Endothelial cell of umbilical vein (primary cell): ENCODE measurements around the gene KCTD13. TPM values are rescaled to one million over a fixed set of nuclear protein-coding genes. Genes with fewer than 3 reads are reported as not detected.

Experiments used
- BruUV-seq: library from RNA; stranded (reverse); fragments of 400-500 nt; replicated peaks from 2 replicates; lab custom pipeline; 2021; lab: Mats Ljungman, UMichigan
- CTCF ChIA-PET: fragments of 300-600, 350-600 bp; sonication (Branson Sonifier 250); formaldehyde crosslinking; loops from one replicate; lab custom pipeline; 2021; ENCODE audit warnings: antibody characterized with exemption, inconsistent platforms; lab: Charles Lee
- POLR2A ChIA-PET: fragments of 300-600, 350-600 bp; sonication (Branson Sonifier 250); formaldehyde crosslinking; loops from one replicate; lab custom pipeline; 2021; ENCODE audit warnings: antibody characterized with exemption, inconsistent platforms; lab: Charles Lee
- DNase-seq: peaks from one replicate; pipeline ENCODE4 v3.0.0-alpha.2; 2011; ENCODE audit warnings: low read depth, low spot score
- FAIRE-seq: peaks from 2 replicates; lab custom pipeline; 2011; peaks lifted over from hg19 to GRCh38; lab: Jason Lieb, UNC
- H2AFZ ChIP-seq: 2 replicates; pipeline ENCODE4 v1.6.0; 2012; ENCODE audit warnings: low read depth, low read length, control low read depth, inconsistent platforms
- H3K27ac ChIP-seq: 2 replicates; pipeline ENCODE4 v1.5.1; 2011; ENCODE audit warnings: low read depth, mild to moderate bottlenecking, control low read depth, low read length, moderate library complexity; ENCODE audit not compliant: insufficient read depth
- H3K27me3 ChIP-seq, 2 experiments: 2 replicates each; pipeline versions ENCODE4 v1.6.0 to v1.6.1; 2011; ENCODE audit warnings: low read length in 2 of 2, mixed read lengths in 1 of 2; ENCODE audit not compliant: control insufficient read depth in 2 of 2, insufficient read depth in 2 of 2
- H3K36me3 ChIP-seq, 2 experiments: 2 replicates in 1 of 2; 3 replicates in 1 of 2; pipeline ENCODE4 v1.5.1; 2011; ENCODE audit warnings: low read length in 2 of 2, mild to moderate bottlenecking in 1 of 2, moderate library complexity in 1 of 2; ENCODE audit not compliant: control insufficient read depth in 2 of 2, insufficient read depth in 2 of 2; ENCODE audit errors: extremely low read depth in 1 of 2
- H3K4me1 ChIP-seq: 3 replicates; pipeline ENCODE4 v1.5.1; 2011; ENCODE audit warnings: mild to moderate bottlenecking, low read length; ENCODE audit not compliant: control insufficient read depth, insufficient read depth; ENCODE audit errors: extremely low read depth
- H3K4me2 ChIP-seq: 2 replicates; pipeline ENCODE4 v1.6.1; 2011; ENCODE audit warnings: low read length, control low read depth, mixed read lengths; ENCODE audit not compliant: insufficient read depth
- H3K4me3 ChIP-seq, 3 experiments: fragments of 200-600 bp in 1 of 3; sonication (generic), shearing (Covaris generic) in 1 of 3; replicated peaks in 1 of 3; 2 replicates each; pipeline ENCODE4 v1.5.1; 2011 to 2016; ENCODE audit warnings: control low read depth in 3 of 3, low read length in 3 of 3, mild to moderate bottlenecking in 2 of 3, inconsistent platforms in 1 of 3, low read depth in 1 of 3, moderate library complexity in 1 of 3; ENCODE audit not compliant: insufficient read depth in 1 of 3
- H3K79me2 ChIP-seq: 2 replicates; pipeline ENCODE4 v1.6.0; 2012; ENCODE audit warnings: low read length, inconsistent platforms; ENCODE audit not compliant: control insufficient read depth, insufficient read depth
- H3K9ac ChIP-seq: replicated peaks from 2 replicates; pipeline ENCODE3; 2011; ENCODE audit warnings: low read length, control low read depth; ENCODE audit not compliant: insufficient read depth; ENCODE audit errors: extremely low read depth
- H3K9me1 ChIP-seq: replicated peaks from 3 replicates; pipeline ENCODE4 v1.6.0; 2011; ENCODE audit warnings: mild to moderate bottlenecking, low read length; ENCODE audit not compliant: control insufficient read depth, insufficient read depth; ENCODE audit errors: extremely low read depth
- H3K9me3 ChIP-seq: replicated peaks from 2 replicates; pipeline ENCODE4 v1.5.1; 2012; ENCODE audit warnings: low read length, inconsistent platforms; ENCODE audit not compliant: control insufficient read depth, insufficient read depth
- H4K20me1 ChIP-seq: replicated peaks from 2 replicates; pipeline ENCODE3; 2011; ENCODE audit warnings: mild to moderate bottlenecking, low read length; ENCODE audit not compliant: control insufficient read depth, insufficient read depth; ENCODE audit errors: extremely low read depth
- EZH2 ChIP-seq: IDR thresholded peaks from 2 replicates; pipeline ENCODE4 v1.6.1; 2012; ENCODE audit warnings: borderline replicate concordance, low read depth, mild to moderate bottlenecking, moderate library complexity, low read length, inconsistent platforms; ENCODE audit not compliant: severe bottlenecking
- FOS ChIP-seq: IDR thresholded peaks from 2 replicates; pipeline ENCODE4 v1.6.1; 2011; ENCODE audit warnings: mild to moderate bottlenecking, low read length, moderate library complexity, borderline replicate concordance; ENCODE audit not compliant: insufficient read depth
- GATA2 ChIP-seq: IDR thresholded peaks from 2 replicates; pipeline ENCODE4 v1.7.0; 2011; ENCODE audit warnings: low read depth, mild to moderate bottlenecking, moderate library complexity, mixed read lengths, low read length; ENCODE audit not compliant: insufficient read length, insufficient read depth
- JUN ChIP-seq: IDR thresholded peaks from 2 replicates; pipeline ENCODE4 v1.6.1; 2011; ENCODE audit warnings: borderline replicate concordance, low read depth; ENCODE audit not compliant: insufficient read length, insufficient read depth
- MYC ChIP-seq: IDR thresholded peaks from one replicate; pipeline ENCODE4 v1.6.1; 2011; ENCODE audit warnings: mild to moderate bottlenecking, low read depth, low read length
- POLR2A ChIP-seq: IDR thresholded peaks from 2 replicates; pipeline ENCODE4 v1.6.1; 2012; ENCODE audit warnings: low read depth, mild to moderate bottlenecking, control low read depth, low read length
- POLR2AphosphoS5 ChIP-seq: IDR thresholded peaks from 2 replicates; pipeline ENCODE4 v1.6.1; 2012; ENCODE audit warnings: low read depth, mild to moderate bottlenecking, control low read depth, low read length, moderate library complexity; ENCODE audit not compliant: insufficient read depth
- dilution Hi-C: fragments of 300-500 bp; cut with MboI; formaldehyde crosslinking; loops from one replicate; pipeline ENCODE4 v1.15.0; 2019; ENCODE audit warnings: low sequenced_read_pairs; ENCODE audit not compliant: extremely low pct_ligation_motif_present
- intact Hi-C: fragments of 100-400 bp; cut with micrococcal nuclease; formaldehyde crosslinking; loops from one replicate; pipeline ENCODE4 v1.10.0; 2022
- polyA plus RNA-seq, 4 experiments: library from polyadenylated mRNA; depleted of rRNA in 3 of 4; stranded (reverse) in 3 of 4; unstranded in 1 of 4; fragments of >200 nt; gene quantifications; 2 replicates each; pipeline versions ENCODE4 v1.2.1 to v1.2.3, GENCODE V29; 2011 to 2012; ENCODE audit warnings: missing spikeins in 1 of 4
- total RNA-seq: library from RNA; stranded (reverse); gene quantifications from 2 replicates; pipeline ENCODE4 v1.2.3, GENCODE V29; 2021
- TF ChIP-seq, protein P1 (sequence below): IDR thresholded peaks from 2 replicates; pipeline ENCODE4 v1.6.1; 2011; ENCODE audit not compliant: insufficient read depth, insufficient read length
- TF ChIP-seq, protein P2 (sequence below), 2 donors: IDR thresholded peaks; 1 replicate in 1 of 2; 2 replicates in 1 of 2; pipeline ENCODE4 v1.5.1; 2011; ENCODE audit warnings: low read length in 2 of 2, mild to moderate bottlenecking in 2 of 2, moderate library complexity in 2 of 2, control low read depth in 1 of 2, inconsistent platforms in 1 of 2, low read depth in 1 of 2; ENCODE audit not compliant: insufficient read depth in 1 of 2; ENCODE audit errors: extremely low read depth in 1 of 2

KCTD13 gene
- total and polyA plus RNA-seq, 2 donors (not counting 3 experiments of a cell fraction or from before 2014, with no cell fraction given) = 22.6 to 24.2 TPM

DNA sequence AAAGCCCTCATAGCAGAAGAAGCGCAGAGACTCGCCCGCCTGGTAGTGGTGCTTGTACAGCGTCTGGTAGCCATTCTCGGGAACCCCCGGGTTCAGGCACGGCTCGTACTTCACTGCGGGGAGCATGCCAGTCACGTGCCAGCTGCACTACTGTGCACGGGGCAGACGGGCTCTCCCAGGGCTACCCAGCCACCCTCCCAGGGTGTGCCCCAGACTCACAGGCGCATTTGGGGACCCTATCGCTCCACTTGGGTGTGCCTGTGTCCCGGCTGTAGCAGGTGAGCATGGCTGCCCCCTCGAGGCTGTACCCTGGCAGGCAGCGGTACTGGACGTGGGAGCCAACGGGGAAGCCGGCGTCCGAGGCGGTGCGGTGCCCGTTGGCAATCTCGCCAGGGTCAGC lies 52.7 kb downstream of the KCTD13 start:
- intact Hi-C loops (no loop called here), dilution Hi-C loops (no loop called here)
- ChIA-PET CTCF (interaction anchor here (1.1 to 2.1 kb wide), 2 partner anchors 25 to 182 kb away, joined by 3 to 11 read pairs; no protein-coding TSS in a partner anchor), POLR2A (no interaction called here)
- Histone ChIP-seq H3K36me3 (no peaks in the 10 kb centered on the region), H3K9ac (no peak overlapping the region), H3K27ac (no peak overlapping the region), H3K4me1 (no peaks in the 10 kb centered on the region), H3K27me3 (peaks cover 14 to 16% of the 10 kb centered on the region in 2 experiments), H2AFZ (no peak overlapping the region), H3K9me3 (no peaks in the 10 kb centered on the region), H3K9me1 (no peaks in the 10 kb centered on the region), H3K4me2 (no peak overlapping the region), H3K79me2 (no peaks in the 10 kb centered on the region), H4K20me1 (no peaks in the 10 kb centered on the region), H3K4me3 (no peak overlapping the region)
- no TSS peak for BruUV-seq
- TF ChIP-seq, protein P1, sequence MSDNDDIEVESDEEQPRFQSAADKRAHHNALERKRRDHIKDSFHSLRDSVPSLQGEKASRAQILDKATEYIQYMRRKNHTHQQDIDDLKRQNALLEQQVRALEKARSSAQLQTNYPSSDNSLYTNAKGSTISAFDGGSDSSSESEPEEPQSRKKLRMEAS = no peak
- TF ChIP-seq FOS (no peak), MYC (no peak), POLR2AphosphoS5 (no peak), JUN (no peak), EZH2 (no peak), GATA2 (no peak), POLR2A (no peak)
- TF ChIP-seq, protein P2, sequence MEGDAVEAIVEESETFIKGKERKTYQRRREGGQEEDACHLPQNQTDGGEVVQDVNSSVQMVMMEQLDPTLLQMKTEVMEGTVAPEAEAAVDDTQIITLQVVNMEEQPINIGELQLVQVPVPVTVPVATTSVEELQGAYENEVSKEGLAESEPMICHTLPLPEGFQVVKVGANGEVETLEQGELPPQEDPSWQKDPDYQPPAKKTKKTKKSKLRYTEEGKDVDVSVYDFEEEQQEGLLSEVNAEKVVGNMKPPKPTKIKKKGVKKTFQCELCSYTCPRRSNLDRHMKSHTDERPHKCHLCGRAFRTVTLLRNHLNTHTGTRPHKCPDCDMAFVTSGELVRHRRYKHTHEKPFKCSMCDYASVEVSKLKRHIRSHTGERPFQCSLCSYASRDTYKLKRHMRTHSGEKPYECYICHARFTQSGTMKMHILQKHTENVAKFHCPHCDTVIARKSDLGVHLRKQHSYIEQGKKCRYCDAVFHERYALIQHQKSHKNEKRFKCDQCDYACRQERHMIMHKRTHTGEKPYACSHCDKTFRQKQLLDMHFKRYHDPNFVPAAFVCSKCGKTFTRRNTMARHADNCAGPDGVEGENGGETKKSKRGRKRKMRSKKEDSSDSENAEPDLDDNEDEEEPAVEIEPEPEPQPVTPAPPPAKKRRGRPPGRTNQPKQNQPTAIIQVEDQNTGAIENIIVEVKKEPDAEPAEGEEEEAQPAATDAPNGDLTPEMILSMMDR (IDR thresholded peaks at IDR 0.05; ENCODE audit: extremely low read depth in 1 of 2, insufficient read depth in 1 of 2, low read depth in 1 of 2, low read length in 2 of 2) = no peak
- FAIRE-seq = no peak
- DNase-seq = no peak
